Mucosa of descending colon (tissue), 3 donors: ENCODE measurements around the gene CD48. TPM values are rescaled to one million over a fixed set of nuclear protein-coding genes. Genes with fewer than 3 reads are reported as not detected.

Experiments
- ATAC-seq: fragments of 200-7000 bp; cut with Tn5 transposase; one replicate; pipeline ENCODE4 v1.9.1; 2020; ENCODE audit warnings: mild to moderate bottlenecking, moderate library complexity
- DNase-seq, 3 donors: peaks; one replicate each; pipeline ENCODE4 v3.0.0-alpha.2; 2020
- H3K36me3 ChIP-seq: fragments of 200-600 bp; one replicate; pipeline ENCODE4 v1.8.0; 2021; ENCODE audit warnings: low read depth, mild to moderate bottlenecking
- H3K4me1 ChIP-seq: fragments of 200-600 bp; one replicate; pipeline ENCODE4 v1.8.0; 2021; ENCODE audit warnings: low read depth, mild to moderate bottlenecking
- H3K4me3 ChIP-seq: fragments of 200-600 bp; one replicate; pipeline ENCODE4 v1.8.0; 2021; ENCODE audit warnings: mild to moderate bottlenecking
- H3K9me3 ChIP-seq: fragments of 200-600 bp; one replicate; pipeline ENCODE4 v1.8.0; 2021; ENCODE audit warnings: mild to moderate bottlenecking
- CTCF ChIP-seq: fragments of 200-600 bp; IDR thresholded peaks from one replicate; pipeline ENCODE4 v1.8.0; 2022; ENCODE audit warnings: antibody characterized with exemption, mild to moderate bottlenecking
- intact Hi-C, 2 donors: fragments of 100-400 bp; cut with DNase I in 1 of 2; cut with micrococcal nuclease in 1 of 2; formaldehyde crosslinking; loops; one replicate each; pipeline versions ENCODE4 v1.11.0 to v1.11.1; 2022; cut with DNase I, micrococcal nuclease
- total RNA-seq, 3 donors: library from RNA; stranded (reverse); fragmentation: NEBNext Ultra II Directional in 2 of 3; extraction: Animal tissue kit (Norgen Biotek cat#: 25700) in 2 of 3; gene quantifications; one replicate each; pipeline versions ENCODE4 v1.2.1 to v1.2.4, GENCODE V29; 2021 to 2023
- donor health status: DM: no; HTN: no; CAD: no; lungs with moderate emphysema.
- donor health status: DM: no; HTN: no; CAD: no.
- donor health status: DM: no; HTN: yes; CAD: no.

CD48 gene
- total RNA-seq, 3 donors from 2014 or later: 5.9 to 8.6 (median 6.1) TPM

GRCh38 chr1:160679893-160680292, 31.7 kb downstream of the CD48 start:
- no peak for ATAC-seq
- H3K4me1 ChIP-seq: peaks cover 7% of the 10 kb centered on the region
- intact Hi-C loops: no loop called here
- no peaks in the 10 kb centered on the region for H3K36me3 ChIP-seq
- H3K9me3 ChIP-seq: no peaks in the 10 kb centered on the region
- no peak for TF ChIP-seq CTCF
- H3K4me3 ChIP-seq: no peak overlapping the region
- no peak for DNase-seq

DNA sequence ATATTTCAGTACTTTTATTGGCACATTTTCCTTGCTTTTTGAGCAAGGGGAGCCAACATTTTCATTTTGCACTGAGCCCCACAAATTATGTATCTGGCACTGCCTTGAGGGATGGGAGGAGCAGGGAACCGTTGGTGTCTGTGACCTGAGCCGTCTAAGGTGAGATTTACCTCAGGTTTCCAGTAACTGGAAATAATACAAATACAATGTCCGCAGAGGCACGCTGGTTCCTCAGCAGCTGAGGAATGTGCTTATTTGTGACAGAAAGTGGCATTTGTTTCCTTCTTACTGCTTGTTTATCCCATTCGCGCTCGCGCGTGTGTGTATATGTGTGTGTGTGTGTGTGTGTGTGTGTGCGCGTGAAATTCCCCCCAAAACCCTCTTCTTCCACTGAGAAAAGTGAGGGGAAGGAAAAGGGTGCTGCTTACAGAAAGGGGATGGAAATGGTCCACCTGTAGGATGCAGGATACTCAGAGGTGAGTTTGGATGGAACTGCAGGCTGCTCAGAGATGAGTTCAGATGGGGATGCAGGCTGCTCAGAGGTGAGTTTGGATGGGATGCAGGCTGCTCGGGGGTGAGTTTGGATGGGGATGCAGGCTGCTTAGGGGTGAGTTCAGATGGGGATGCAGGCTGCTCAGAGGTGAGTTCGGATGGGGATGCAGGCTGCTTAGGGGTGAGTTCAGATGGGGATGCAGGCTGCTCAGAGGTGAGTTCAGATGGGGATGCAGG, 34.6 kb downstream of the CD48 start:
- intact Hi-C loops: no loop called here
- H3K36me3 ChIP-seq: no peaks in the 10 kb centered on the region
- H3K9me3 ChIP-seq: no peaks in the 10 kb centered on the region
- TF ChIP-seq CTCF: no peak
- no peaks in the 10 kb centered on the region for H3K4me1 ChIP-seq
- ATAC-seq (no peak), DNase-seq (no peak)
- no peak overlapping the region for H3K4me3 ChIP-seq

- Histone ChIP-seq H3K4me1 (no peaks in the 10 kb centered on the region), H3K36me3 (no peaks in the 10 kb centered on the region), H3K4me3 (no peak overlapping the region), H3K9me3 (no peaks in the 10 kb centered on the region)
- TF ChIP-seq CTCF: peak; percentile 45
- ATAC-seq: peak; percentile 86
- intact Hi-C loops: no loop called here
- peak; percentile 77 to 84 (median 83) for DNase-seq
Measured at GRCh38 chr1:160675641-160676410, 35.8 kb downstream of the CD48 start.

DNA sequence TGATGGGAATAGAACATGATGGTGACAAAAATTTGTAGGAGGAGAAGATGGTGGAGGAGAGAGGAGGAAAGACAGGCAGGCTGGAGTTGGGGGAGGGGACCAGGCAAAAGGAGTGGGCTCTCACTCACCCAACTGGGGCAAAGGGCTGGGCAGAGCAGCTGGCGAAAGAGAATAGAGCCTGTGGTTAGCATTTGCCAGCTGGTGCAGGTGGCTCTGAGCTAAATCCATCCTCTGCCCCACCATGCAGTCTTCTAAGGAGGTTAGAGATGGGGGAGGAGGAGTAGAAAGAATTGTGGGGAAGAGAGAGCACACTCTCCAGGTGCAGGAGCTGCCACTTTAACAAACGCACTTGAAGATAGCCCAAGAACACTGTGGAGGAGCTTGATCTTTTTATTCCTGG, 37.2 kb downstream of the CD48 start:
- intact Hi-C loops: no loop called here
- Histone ChIP-seq H3K36me3 (no peaks in the 10 kb centered on the region), H3K9me3 (no peaks in the 10 kb centered on the region), H3K4me1 (no peaks in the 10 kb centered on the region), H3K4me3 (no peak overlapping the region)
- ATAC-seq: peak; percentile 55
- peak in 1 of 3 donors; percentile 29 for DNase-seq
- TF ChIP-seq CTCF: no peak

- no peak overlapping the region for H3K4me3 ChIP-seq
- TF ChIP-seq CTCF: no peak
- intact Hi-C loops: no loop called here
- H3K36me3 ChIP-seq: no peaks in the 10 kb centered on the region
- H3K9me3 ChIP-seq: no peaks in the 10 kb centered on the region
- ATAC-seq (peak; percentile 39), DNase-seq (no peak)
- H3K4me1 ChIP-seq: no peaks in the 10 kb centered on the region
Measured at GRCh38 chr1:160672789-160673695, 38.6 kb downstream of the CD48 start.
